Measurements from ENCODE around the gene TMEM89. TPM values are rescaled to one million over a fixed set of nuclear protein-coding genes. Genes with fewer than 3 reads are reported as not detected.

The TMEM89 gene
- total RNA-seq, 6 experiments from 2014 or later: 0.25 TPM; not detected in 5

DNA sequence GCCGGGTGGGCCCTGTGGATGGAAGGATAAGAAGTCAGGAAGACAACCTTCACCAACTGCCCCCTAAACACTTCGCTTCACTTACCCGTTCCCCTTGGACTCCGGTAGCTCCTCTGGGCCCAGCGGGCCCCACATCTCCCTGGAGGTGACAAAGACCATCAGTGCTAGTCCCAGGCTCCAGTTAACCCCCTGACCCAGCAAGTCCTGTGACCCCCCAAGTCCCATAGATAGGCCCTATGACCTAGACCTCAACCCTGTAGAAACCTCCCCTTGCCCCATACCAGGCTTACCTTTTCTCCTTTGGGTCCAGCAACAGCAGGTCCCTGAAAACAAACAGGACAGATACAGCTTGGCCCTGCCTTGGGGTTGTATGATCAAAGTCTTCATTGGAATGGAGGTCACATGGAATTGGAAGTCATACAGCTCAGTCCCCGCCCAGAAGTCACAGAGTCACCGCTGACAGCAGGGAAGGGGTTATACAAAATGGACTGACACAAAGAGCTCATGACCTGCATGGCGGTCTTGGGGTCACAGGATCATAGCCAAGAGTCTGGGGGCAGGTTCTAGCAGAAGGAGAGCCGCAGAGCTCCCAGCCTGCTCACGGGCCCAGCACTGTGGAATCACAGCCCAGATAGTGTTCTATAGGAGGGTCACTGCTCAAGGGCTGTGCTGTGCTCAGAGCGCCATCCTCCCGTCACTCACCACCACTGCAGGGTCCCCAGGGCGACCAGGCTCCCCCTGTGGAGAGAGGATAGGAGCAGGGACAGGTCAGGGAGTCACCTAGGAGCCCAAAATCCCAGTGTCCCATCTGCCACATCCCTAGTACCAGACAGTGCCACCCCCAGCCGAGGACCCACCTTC lies 39.7 kb downstream of the TMEM89 start:
- H3K27ac Mint-ChIP-seq: peak overlapping the region; percentile 18; the same call in 1 of the 2 replicates

DNA sequence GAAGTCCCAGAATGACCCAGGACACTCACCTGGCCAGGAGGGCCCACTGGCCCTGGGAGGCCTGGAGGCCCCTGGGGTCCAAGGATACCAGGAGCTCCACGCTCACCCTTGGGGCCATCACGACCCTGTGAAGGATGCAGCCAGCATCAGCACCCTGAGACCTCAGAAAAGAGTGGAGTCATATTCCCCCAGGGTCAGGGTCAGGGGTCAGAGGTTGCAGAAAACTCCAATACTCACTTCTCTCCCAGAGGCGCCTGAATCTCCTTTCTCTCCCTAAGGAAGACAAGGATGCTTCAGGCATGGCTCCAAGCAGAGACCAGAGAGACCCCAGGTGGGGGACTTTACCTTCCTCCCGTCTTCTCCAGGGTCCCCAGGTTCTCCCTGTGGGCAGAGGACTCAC lies 44.9 kb downstream of the TMEM89 start:
- no peaks in the 10 kb centered on the region for H3K27me3 Mint-ChIP-seq (ENCODE audit: insufficient read depth)
- no peak overlapping the region for H3K27ac Mint-ChIP-seq
- TF ChIP-seq, protein P1, sequence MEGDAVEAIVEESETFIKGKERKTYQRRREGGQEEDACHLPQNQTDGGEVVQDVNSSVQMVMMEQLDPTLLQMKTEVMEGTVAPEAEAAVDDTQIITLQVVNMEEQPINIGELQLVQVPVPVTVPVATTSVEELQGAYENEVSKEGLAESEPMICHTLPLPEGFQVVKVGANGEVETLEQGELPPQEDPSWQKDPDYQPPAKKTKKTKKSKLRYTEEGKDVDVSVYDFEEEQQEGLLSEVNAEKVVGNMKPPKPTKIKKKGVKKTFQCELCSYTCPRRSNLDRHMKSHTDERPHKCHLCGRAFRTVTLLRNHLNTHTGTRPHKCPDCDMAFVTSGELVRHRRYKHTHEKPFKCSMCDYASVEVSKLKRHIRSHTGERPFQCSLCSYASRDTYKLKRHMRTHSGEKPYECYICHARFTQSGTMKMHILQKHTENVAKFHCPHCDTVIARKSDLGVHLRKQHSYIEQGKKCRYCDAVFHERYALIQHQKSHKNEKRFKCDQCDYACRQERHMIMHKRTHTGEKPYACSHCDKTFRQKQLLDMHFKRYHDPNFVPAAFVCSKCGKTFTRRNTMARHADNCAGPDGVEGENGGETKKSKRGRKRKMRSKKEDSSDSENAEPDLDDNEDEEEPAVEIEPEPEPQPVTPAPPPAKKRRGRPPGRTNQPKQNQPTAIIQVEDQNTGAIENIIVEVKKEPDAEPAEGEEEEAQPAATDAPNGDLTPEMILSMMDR (IDR thresholded peaks at IDR 0.05): no peak
- DNase-seq: no peak
- peaks cover 12% of the 10 kb centered on the region for H3K36me3 Mint-ChIP-seq (ENCODE audit: low read depth)
- no peaks in the 10 kb centered on the region for H3K9me3 Mint-ChIP-seq
- no peaks in the 10 kb centered on the region for H3K4me1 Mint-ChIP-seq (ENCODE audit: low read depth)
- H3K4me3 Mint-ChIP-seq: no peak overlapping the region

More for the DNA sequence above, 39.7 kb downstream of the TMEM89 start:
- H3K9me3 Mint-ChIP-seq: no peaks in the 10 kb centered on the region
- no peak for DNase-seq
- TF ChIP-seq, protein P1 (IDR thresholded peaks at IDR 0.05): no peak
- H3K36me3 Mint-ChIP-seq (ENCODE audit: low read depth): peaks cover 19% of the 10 kb centered on the region
- no peaks in the 10 kb centered on the region for H3K4me1 Mint-ChIP-seq (ENCODE audit: low read depth)
- H3K4me3 Mint-ChIP-seq: no peak overlapping the region
- no peaks in the 10 kb centered on the region; the same call in 1 of the 2 replicates for H3K27me3 Mint-ChIP-seq (ENCODE audit: insufficient read depth)

DNA sequence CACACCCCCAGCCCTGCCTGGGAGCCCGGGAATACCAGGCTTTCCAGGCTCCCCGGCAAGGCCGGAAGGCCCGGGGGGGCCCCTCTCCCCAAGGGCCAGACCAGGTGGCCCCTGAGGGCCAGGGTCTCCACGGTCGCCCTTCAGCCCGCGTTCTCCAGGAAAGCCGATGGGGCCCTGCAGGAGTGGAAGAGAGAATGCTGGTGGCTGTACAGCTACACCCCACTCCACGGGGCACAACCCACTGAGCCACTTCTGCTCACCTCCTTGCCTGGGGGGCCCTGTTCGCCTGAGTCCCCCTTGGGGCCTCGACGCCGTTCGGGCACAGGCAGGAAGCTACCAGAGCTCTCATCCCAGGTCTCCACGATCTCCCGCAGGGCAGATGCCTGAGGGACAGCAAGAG lies 46.2 kb downstream of the TMEM89 start:
- Mint-ChIP-seq H3K4me1 (ENCODE audit: low read depth) (no peaks in the 10 kb centered on the region), H3K9me3 (no peaks in the 10 kb centered on the region), H3K4me3 (no peak overlapping the region), H3K27ac (no peak overlapping the region), H3K27me3 (ENCODE audit: insufficient read depth) (no peaks in the 10 kb centered on the region), H3K36me3 (ENCODE audit: low read depth) (peaks cover 9% of the 10 kb centered on the region)
- DNase-seq: no peak
- TF ChIP-seq, protein P1 (IDR thresholded peaks at IDR 0.05): no peak

DNA sequence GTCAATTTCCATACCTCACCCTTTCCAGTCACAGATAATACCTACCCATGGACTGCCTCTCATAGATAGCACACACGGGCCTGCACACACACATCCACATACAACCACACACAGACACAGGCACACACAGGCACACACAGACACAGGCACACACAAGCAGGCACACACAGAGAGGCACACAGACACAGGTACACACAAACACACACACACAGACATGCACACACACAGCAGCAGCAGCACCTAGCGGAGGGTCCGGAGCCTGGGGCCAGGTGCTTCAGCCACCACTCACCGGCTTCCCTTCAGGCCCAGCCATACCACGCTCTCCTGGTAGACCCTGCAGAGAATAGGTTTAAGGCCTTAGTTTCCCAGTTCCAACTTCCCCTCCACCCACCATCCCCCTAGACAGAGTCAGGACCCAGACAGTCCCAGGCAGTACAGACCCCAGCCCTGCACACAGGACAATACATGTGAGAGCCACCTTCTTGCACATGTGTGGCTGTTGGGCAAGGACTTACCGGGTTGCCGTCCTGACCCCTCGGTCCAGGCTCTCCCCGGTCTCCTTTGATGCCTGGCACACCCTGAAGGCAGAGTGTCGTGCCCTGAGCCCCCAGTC lies 47.5 kb downstream of the TMEM89 start:
- TF ChIP-seq, protein P1 (IDR thresholded peaks at IDR 0.05): no peak
- DNase-seq: no peak
- no peaks in the 10 kb centered on the region for H3K9me3 Mint-ChIP-seq
- no peaks in the 10 kb centered on the region for H3K27me3 Mint-ChIP-seq (ENCODE audit: insufficient read depth)
- H3K36me3 Mint-ChIP-seq (ENCODE audit: low read depth): peaks cover 13% of the 10 kb centered on the region
- H3K27ac Mint-ChIP-seq: peak overlapping the region; percentile 54
- H3K4me1 Mint-ChIP-seq (ENCODE audit: low read depth): no peaks in the 10 kb centered on the region
- no peak overlapping the region for H3K4me3 Mint-ChIP-seq

DNA sequence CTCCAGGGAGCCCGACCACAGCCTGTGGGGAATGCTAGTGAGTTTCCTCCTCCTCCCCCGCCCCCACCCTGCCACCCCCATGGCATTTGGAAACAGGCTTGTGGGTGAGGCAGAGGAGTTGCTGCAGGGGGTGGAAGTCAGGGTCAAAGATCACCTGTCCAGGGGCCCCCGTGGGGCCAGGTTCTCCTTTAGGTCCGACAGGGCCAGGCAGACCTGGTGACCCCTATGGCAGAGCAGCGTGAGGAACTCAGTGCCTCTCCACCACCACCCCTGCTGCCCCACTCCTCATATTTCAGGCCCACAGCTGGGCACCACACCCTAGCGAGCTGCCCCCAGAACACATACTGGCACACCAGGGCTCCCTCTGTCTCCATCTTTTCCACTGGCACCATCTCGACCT lies 49.1 kb downstream of the TMEM89 start:
- DNase-seq: no peak
- Mint-ChIP-seq H3K4me3 (no peak overlapping the region), H3K9me3 (no peaks in the 10 kb centered on the region), H3K36me3 (ENCODE audit: low read depth) (peaks cover 17% of the 10 kb centered on the region), H3K4me1 (ENCODE audit: low read depth) (peaks cover 6% of the 10 kb centered on the region), H3K27ac (no peak overlapping the region), H3K27me3 (ENCODE audit: insufficient read depth) (peaks cover under 1% of the 10 kb centered on the region; the same call in 1 of the 2 replicates)
- TF ChIP-seq, protein P1 (IDR thresholded peaks at IDR 0.05): no peak

All from HFFc6 (cell line).